Peyer's patch (tissue), 4 donors: ENCODE data around the gene BSN.

ENCODE experiments used
- CTCF ChIP-seq, 6 experiments: fragments of 450-650 bp in 4 of 6; fragments of 200-600 bp in 2 of 6; sonication (generic) in 1 of 6; IDR thresholded peaks; one replicate each; pipeline ENCODE4 v1.5.1; 2017 to 2019; ENCODE audit warnings: antibody characterized with exemption in 6 of 6, mild to moderate bottlenecking in 3 of 6, moderate library complexity in 1 of 6
- POLR2A ChIP-seq, 2 donors: fragments of 450-650 bp; IDR thresholded peaks; one replicate each; pipeline ENCODE4 v1.5.1; 2017; ENCODE audit warnings: antibody characterized with exemption in 2 of 2, mild to moderate bottlenecking in 2 of 2, moderate library complexity in 2 of 2

GRCh38 chr3:49536875-49537533, 17.3 kb upstream of the BSN start:
- no peak for TF ChIP-seq CTCF (IDR thresholded peaks at IDR 0.05)
- TF ChIP-seq POLR2A (IDR thresholded peaks at IDR 0.05), result no peak
